Measurements from ENCODE around the gene ELMO1. TPM values are rescaled to one million over a fixed set of nuclear protein-coding genes. Genes with fewer than 3 reads are reported as not detected.

ELMO1 gene
- total and polyA plus RNA-seq, 2 donors from 2014 or later = 6.0 to 35.4 TPM

- H3K4me3 ChIP-seq (ENCODE audit: low read length in 3 of 3) = no peak overlapping the region
- no peak overlapping the region for H3K9ac ChIP-seq (ENCODE audit: low read length in 3 of 3)
- peaks cover 0 to 3% (median 0%) of the 10 kb centered on the region in 3 donors for H3K4me1 ChIP-seq (ENCODE audit: control insufficient read depth in 2 of 3, insufficient read depth in 2 of 3, low read depth in 1 of 3, low read length in 3 of 3)
- no peak overlapping the region for H3K27ac ChIP-seq (ENCODE audit: low read depth in 2 of 2, low read length in 2 of 2)
- no peak for TF ChIP-seq CTCF (IDR thresholded peaks at IDR 0.05; ENCODE audit: borderline replicate concordance, extremely low read depth, insufficient read depth)
- no peak for DNase-seq
- H3K9me3 ChIP-seq (ENCODE audit: control insufficient read depth in 2 of 3, insufficient read depth in 1 of 3, low read length in 3 of 3) = no peaks in the 10 kb centered on the region
- no peaks in the 10 kb centered on the region for H3K36me3 ChIP-seq (ENCODE audit: control insufficient read depth in 2 of 3, insufficient read depth in 3 of 3, low read length in 3 of 3)
- intact Hi-C loops (cut with DNase I) = no loop called here
- no peak for FAIRE-seq
- H3K27me3 ChIP-seq (ENCODE audit: control insufficient read depth, insufficient read depth, low read length) = no peaks in the 10 kb centered on the region
Measured at GRCh38 chr7:37149051-37149772, 299.5 kb downstream of the ELMO1 start.

- H3K9ac ChIP-seq (ENCODE audit: low read length in 3 of 3) = no peak overlapping the region
- H3K9me3 ChIP-seq (ENCODE audit: control insufficient read depth in 2 of 3, insufficient read depth in 1 of 3, low read length in 3 of 3) = peaks cover 0 to 6% (median 0%) of the 10 kb centered on the region in 3 donors
- no peaks in the 10 kb centered on the region for H3K36me3 ChIP-seq (ENCODE audit: control insufficient read depth in 2 of 3, insufficient read depth in 3 of 3, low read length in 3 of 3)
- no peak for TF ChIP-seq CTCF (IDR thresholded peaks at IDR 0.05; ENCODE audit: borderline replicate concordance, extremely low read depth, insufficient read depth)
- peaks cover 0 to 3% (median 0%) of the 10 kb centered on the region in 3 donors for H3K4me1 ChIP-seq (ENCODE audit: control insufficient read depth in 2 of 3, insufficient read depth in 2 of 3, low read depth in 1 of 3, low read length in 3 of 3)
- H3K4me3 ChIP-seq (ENCODE audit: low read length in 3 of 3) = no peak overlapping the region
- FAIRE-seq (no peak), DNase-seq (no peak)
- no peaks in the 10 kb centered on the region for H3K27me3 ChIP-seq (ENCODE audit: control insufficient read depth, insufficient read depth, low read length)
- no peak overlapping the region for H3K27ac ChIP-seq (ENCODE audit: low read depth in 2 of 2, low read length in 2 of 2)
- intact Hi-C loops (cut with DNase I) = no loop called here
Measured at GRCh38 chr7:37145682-37146081, 303.0 kb downstream of the ELMO1 start.

- no peaks in the 10 kb centered on the region for H3K27me3 ChIP-seq (ENCODE audit: control insufficient read depth, insufficient read depth, low read length)
- H3K36me3 ChIP-seq (ENCODE audit: control insufficient read depth in 2 of 3, insufficient read depth in 3 of 3, low read length in 3 of 3) = no peaks in the 10 kb centered on the region
- intact Hi-C loops (cut with DNase I) = no loop called here
- H3K27ac ChIP-seq (ENCODE audit: low read depth in 2 of 2, low read length in 2 of 2) = no peak overlapping the region
- no peak overlapping the region for H3K9ac ChIP-seq (ENCODE audit: low read length in 3 of 3)
- peaks cover 0 to 11% (median 0%) of the 10 kb centered on the region in 3 donors for H3K9me3 ChIP-seq (ENCODE audit: control insufficient read depth in 2 of 3, insufficient read depth in 1 of 3, low read length in 3 of 3)
- H3K4me1 ChIP-seq (ENCODE audit: control insufficient read depth in 2 of 3, insufficient read depth in 2 of 3, low read depth in 1 of 3, low read length in 3 of 3) = peaks cover 0 to 3% (median 0%) of the 10 kb centered on the region in 3 donors
- no peak overlapping the region for H3K4me3 ChIP-seq (ENCODE audit: low read length in 3 of 3)
- TF ChIP-seq CTCF (IDR thresholded peaks at IDR 0.05; ENCODE audit: borderline replicate concordance, extremely low read depth, insufficient read depth) = no peak
- FAIRE-seq = no peak
- peak in 2 of 5 donors; percentile 5 to 11 for DNase-seq
Measured at GRCh38 chr7:37144423-37144822, 304.2 kb downstream of the ELMO1 start.

Data from kidney (tissue), 14 donors.